GM12892 (cell line): ENCODE data around the gene ANO1.

Experiments
- POLR2A ChIP-seq: IDR thresholded peaks from 2 replicates; pipeline ENCODE4 v1.6.1; 2011; ENCODE audit warnings: low read depth, low read length, control low read depth
- POLR2AphosphoS5 ChIP-seq: IDR thresholded peaks from 2 replicates; pipeline ENCODE4 v1.6.1; 2011; ENCODE audit warnings: low read depth, low read length, control low read depth

GRCh38 chr11:70122490-70123198 is 44.5 kb downstream of the ANO1 start:
- TF ChIP-seq POLR2A (no peak), POLR2AphosphoS5 (no peak)
